PC-9 (cell line): ENCODE measurements around the gene TFDP3. TPM values are rescaled to one million over a fixed set of nuclear protein-coding genes. Genes with fewer than 3 reads are reported as not detected.

Source experiments
- BruUV-seq: library from RNA; stranded (reverse); fragments of 400-500 nt; replicated peaks from 2 replicates; lab custom pipeline; 2021; lab: Mats Ljungman, UMichigan
- CTCF ChIA-PET: fragments of 300-600 bp; sonication (Branson Sonifier 250); formaldehyde crosslinking; loops from one replicate; lab custom pipeline; 2022; ENCODE audit warnings: antibody characterized with exemption; lab: Charles Lee
- POLR2A ChIA-PET: fragments of 300-600 bp; sonication (Branson Sonifier 250); formaldehyde crosslinking; loops from one replicate; lab custom pipeline; 2022; ENCODE audit warnings: antibody characterized with exemption; ENCODE audit not compliant: unreplicated experiment; lab: Charles Lee
- DNase-seq, 2 experiments: peaks; one replicate each; pipeline versions ENCODE4 v3.0.0 to v3.0.0-alpha.2; 2015 to 2022; ENCODE audit warnings: mixed read lengths in 1 of 2
- H2AFZ ChIP-seq: fragments of 200-600 bp; sonication (generic); 2 replicates; pipeline ENCODE4 v1.8.1; 2017; ENCODE audit warnings: antibody characterized with exemption
- H3F3A ChIP-seq: fragments of 200-600 bp; sonication (generic); 2 replicates; pipeline ENCODE4 v1.8.1; 2017; ENCODE audit warnings: antibody characterized with exemption, mild to moderate bottlenecking, low read depth; ENCODE audit not compliant: insufficient read depth
- H3K27ac ChIP-seq: fragments of 200-600 bp; sonication (generic); 2 replicates; pipeline ENCODE4 v1.6.1; 2016; ENCODE audit warnings: mixed run types
- H3K27me3 ChIP-seq: fragments of 200-600 bp; sonication (generic); 2 replicates; pipeline ENCODE4 v1.6.1; 2016; ENCODE audit warnings: low read depth, mixed run types; ENCODE audit not compliant: insufficient read depth
- H3K36me3 ChIP-seq: fragments of 200-600 bp; sonication (generic); 2 replicates; pipeline ENCODE4 v1.6.1; 2016; ENCODE audit warnings: low read depth, mixed run types
- H3K4me1 ChIP-seq: fragments of 200-600 bp; sonication (generic); replicated peaks from 2 replicates; pipeline ENCODE4 v1.6.1; 2016; ENCODE audit warnings: mixed run types; ENCODE audit not compliant: insufficient read depth
- H3K4me2 ChIP-seq: fragments of 200-600 bp; sonication (generic); 2 replicates; pipeline ENCODE4 v1.6.1; 2017; ENCODE audit warnings: mixed run types
- H3K4me3 ChIP-seq: fragments of 200-600 bp; sonication (generic); 2 replicates; pipeline ENCODE4 v1.6.1; 2016; ENCODE audit warnings: mixed run types
- H3K79me2 ChIP-seq: fragments of 200-600 bp; sonication (generic); 2 replicates; pipeline ENCODE4 v1.6.1; 2017; ENCODE audit warnings: low read depth, mixed run types
- H3K9me2 ChIP-seq: fragments of 200-600 bp; sonication (generic); 2 replicates; pipeline ENCODE4 v1.8.1; 2017; ENCODE audit warnings: mild to moderate bottlenecking; ENCODE audit not compliant: insufficient read depth
- H3K9me3 ChIP-seq: fragments of 200-600 bp; sonication (generic); 2 replicates; pipeline ENCODE4 v1.8.1; 2016; ENCODE audit warnings: low read depth; ENCODE audit not compliant: insufficient read depth
- H4K20me1 ChIP-seq: fragments of 200-600 bp; sonication (generic); 2 replicates; pipeline ENCODE4 v1.8.1; 2017; ENCODE audit not compliant: insufficient read depth
- CTCF ChIP-seq: fragments of 200-600 bp; sonication (generic); conservative IDR thresholded peaks from 2 replicates; pipeline ENCODE4 v1.6.1; 2017; ENCODE audit warnings: mixed run types, antibody characterized with exemption, mild to moderate bottlenecking, moderate library complexity
- EZH2 ChIP-seq: fragments of 200-600 bp; sonication (generic); IDR thresholded peaks from 2 replicates; pipeline ENCODE4 v1.8.0; 2017; ENCODE audit warnings: antibody characterized with exemption, low read depth
- intact Hi-C: fragments of 100-400 bp; cut with micrococcal nuclease; formaldehyde crosslinking; loops from one replicate; pipeline ENCODE4 v1.10.0; 2022; ENCODE audit not compliant: unreplicated experiment
- total RNA-seq: library from RNA; stranded (reverse); gene quantifications from 2 replicates; pipeline ENCODE4 v1.2.3, GENCODE V29; 2021

Gene TFDP3
- total RNA-seq, 1 experiment from 2014 or later, result not detected

- H3K9me2 ChIP-seq, result no peaks in the 10 kb centered on the region
- H3K36me3 ChIP-seq, result no peaks in the 10 kb centered on the region
- H3K4me3 ChIP-seq, result no peak overlapping the region
- H3K4me2 ChIP-seq, result no peak overlapping the region
- CTCF ChIA-PET, result no interaction called here
- BruUV-seq, result no TSS peak
- no peaks in the 10 kb centered on the region for H4K20me1 ChIP-seq
- H3K27ac ChIP-seq, result no peak overlapping the region
- no peaks in the 10 kb centered on the region for H3K4me1 ChIP-seq
- POLR2A ChIA-PET, result no interaction called here
- intact Hi-C loops, result no loop called here
- DNase-seq, result no peak
- H3F3A ChIP-seq, result no peaks in the 10 kb centered on the region
- H3K27me3 ChIP-seq, result no peaks in the 10 kb centered on the region
- no peak for TF ChIP-seq EZH2
- no peak for TF ChIP-seq CTCF
- no peak overlapping the region for H2AFZ ChIP-seq
- H3K79me2 ChIP-seq, result no peaks in the 10 kb centered on the region
- H3K9me3 ChIP-seq, result no peaks in the 10 kb centered on the region
These were observed 26.5 kb downstream of the TFDP3 start for GRCh38 chrX:133191739-133192039.

- POLR2A ChIA-PET, result no interaction called here
- H3K27me3 ChIP-seq, result no peaks in the 10 kb centered on the region
- no peaks in the 10 kb centered on the region for H3K9me2 ChIP-seq
- no peaks in the 10 kb centered on the region for H3K9me3 ChIP-seq
- H3K79me2 ChIP-seq, result no peaks in the 10 kb centered on the region
- H3K27ac ChIP-seq, result no peak overlapping the region
- H3F3A ChIP-seq, result no peaks in the 10 kb centered on the region
- intact Hi-C loops, result no loop called here
- BruUV-seq, result no TSS peak
- TF ChIP-seq CTCF (no peak), EZH2 (no peak)
- no peak overlapping the region for H3K4me2 ChIP-seq
- peaks cover 5% of the 10 kb centered on the region for H3K4me1 ChIP-seq
- CTCF ChIA-PET, result no interaction called here
- H3K36me3 ChIP-seq, result no peaks in the 10 kb centered on the region
- H4K20me1 ChIP-seq, result no peaks in the 10 kb centered on the region
- DNase-seq, result no peak
- H3K4me3 ChIP-seq, result no peak overlapping the region
- no peak overlapping the region for H2AFZ ChIP-seq
These were observed 27.0 kb downstream of the TFDP3 start for GRCh38 chrX:133190877-133191738.

GRCh38 chrX:133189195-133189594 is 29.0 kb downstream of the TFDP3 start:
- Histone ChIP-seq H3F3A (no peaks in the 10 kb centered on the region; the same call in 1 of the 2 replicates), H3K9me2 (no peaks in the 10 kb centered on the region), H3K4me2 (no peak overlapping the region), H3K4me1 (peaks cover 12% of the 10 kb centered on the region), H2AFZ (no peak overlapping the region), H3K79me2 (no peaks in the 10 kb centered on the region), H3K36me3 (no peaks in the 10 kb centered on the region), H3K9me3 (no peaks in the 10 kb centered on the region), H4K20me1 (no peaks in the 10 kb centered on the region), H3K27ac (no peak overlapping the region), H3K27me3 (no peaks in the 10 kb centered on the region), H3K4me3 (no peak overlapping the region)
- POLR2A ChIA-PET, result interaction anchor here (0.6 kb wide), 1 partner anchor 1161 kb away, joined by 3 read pairs; no protein-coding TSS in a partner anchor
- CTCF ChIA-PET, result no interaction called here
- no TSS peak for BruUV-seq
- no peak for DNase-seq
- intact Hi-C loops, result no loop called here
- TF ChIP-seq CTCF (no peak), EZH2 (no peak)
